Heart right ventricle (tissue), 16 donors: ENCODE data around the gene PTPRE. TPM values are rescaled to one million over a fixed set of nuclear protein-coding genes. Genes with fewer than 3 reads are reported as not detected.

Experiments used
- ATAC-seq, 8 donors: fragments of 200-7000 bp; cut with Tn5 transposase; one replicate each; pipeline ENCODE4 v1.9.1; 2020; ENCODE audit warnings: mild to moderate bottlenecking in 8 of 8, moderate library complexity in 8 of 8, moderate number of reproducible peaks in 1 of 8
- DNase-seq, 2 donors: peaks; one replicate each; pipeline ENCODE4 v3.0.0-alpha.2; 2020
- H3K27ac ChIP-seq, 10 donors: fragments of 200-600 bp; sonication (generic) in 2 of 10; one replicate each; pipeline versions ENCODE4 v1.5.0 to v1.8.0; 2020 to 2022; ENCODE audit warnings: mild to moderate bottlenecking in 3 of 10
- H3K27me3 ChIP-seq, 7 donors: fragments of 200-600 bp; one replicate each; pipeline ENCODE4 v1.8.0; 2021 to 2022; ENCODE audit warnings: mild to moderate bottlenecking in 2 of 7
- H3K36me3 ChIP-seq, 9 donors: fragments of 200-600 bp; sonication (generic) in 1 of 9; one replicate each; pipeline versions ENCODE4 v1.5.0 to v1.8.0; 2020 to 2022; ENCODE audit warnings: mild to moderate bottlenecking in 2 of 9
- H3K4me1 ChIP-seq, 9 donors: fragments of 200-600 bp; sonication (generic) in 1 of 9; one replicate each; pipeline versions ENCODE4 v1.5.0 to v1.8.0; 2020 to 2022; ENCODE audit warnings: mild to moderate bottlenecking in 4 of 9
- H3K4me3 ChIP-seq, 10 donors: fragments of 200-600 bp; sonication (generic) in 2 of 10; one replicate each; pipeline versions ENCODE4 v1.5.0 to v1.8.0; 2020 to 2022; ENCODE audit warnings: mild to moderate bottlenecking in 7 of 10, moderate library complexity in 2 of 10
- H3K9me3 ChIP-seq, 11 donors: fragments of 200-600 bp in 10 of 11; sonication (generic) in 2 of 11; one replicate each; pipeline versions ENCODE4 v1.5.0 to v1.8.0; 2013 to 2022; ENCODE audit warnings: mild to moderate bottlenecking in 2 of 11, control low read depth in 1 of 11, moderate library complexity in 1 of 11
- WGBS, 2 donors: extraction: QIAGEN DNeasy Blood & Tissue Kit; methylation state at CpG; one replicate each; pipeline ENCODE4 v1.1.7; 2013; ENCODE audit warnings: inconsistent platforms in 1 of 2; 5-methylcytosine and 5-hydroxymethylcytosine counted together
- intact Hi-C, 10 donors: fragments of 100-400 bp; cut with DNase I; formaldehyde crosslinking; loops; one replicate each; pipeline versions ENCODE4 v1.11.1 to v1.14.2; 2022
- polyA plus RNA-seq, 2 donors: library from polyadenylated mRNA; stranded (reverse); fragments of 200-250 nt; gene quantifications; one replicate each; pipeline ENCODE4 v1.2.3, GENCODE V29; 2013
- total RNA-seq, 10 donors: library from RNA; stranded (reverse); fragmentation: NEBNext Ultra II Directional in 3 of 10; extraction: Animal tissue kit (Norgen Biotek cat#: 25700) in 3 of 10; gene quantifications; one replicate each; pipeline versions ENCODE4 v1.2.1 to v1.2.4, GENCODE V29; 2021 to 2023
- TF ChIP-seq, protein P1 (sequence below), 9 donors: fragments of 200-600 bp; sonication (generic) in 2 of 9; IDR thresholded peaks; one replicate each; pipeline versions ENCODE4 v1.5.0 to v1.8.0; 2021 to 2022; ENCODE audit warnings: antibody characterized with exemption in 9 of 9, mild to moderate bottlenecking in 5 of 9, moderate library complexity in 1 of 9
- donor health status: Arrhythmogenic right ventricular cardiomyopathy.
- donor health status: ischemic (EF 13 %, LVEDD 7.1; RV severe dilation, severe dysfunction).
- donor health status: healthy with polysubstance abuse.
- donor health status: DM: no; HTN: yes; CAD: no.
- donor health status: DM: no; HTN: no; CAD: no.
- donor health status: ischemic (EF 25% LVEDD 6.9; RV normal size, moderate dysfunction).
- donor health status: ischemic (EF 25% LVEDD 5.7; RV mildly dilated, moderate dysfunction).
- donor health status: healthy.
- donor health status: DM: yes; HTN: yes; CAD: no.
- donor health status: Ischemic cardiomyopathy.
- donor health status: ischemic (EF 35%, LVEDD 5.7; RV mildly dilated, moderate dysfunction).
- donor health status: nonischemic (EF 11% LVEDD 7.7; RV severe dilation, severe dysfunction).
- donor health status: DM: yes; HTN: yes; CAD: no.
- donor health status: PGD.
- donor health status: ischemic (EF 29% LVEDD 5.4; RV normal size, mild dysfunction).
- donor health status: nonischemic (EF 23%, LVEDD 6.1; RV moderate dilation, normal function).

Gene PTPRE
- total and polyA plus RNA-seq, 12 donors: 6.1 to 42.8 (median 22.1) TPM

DNA sequence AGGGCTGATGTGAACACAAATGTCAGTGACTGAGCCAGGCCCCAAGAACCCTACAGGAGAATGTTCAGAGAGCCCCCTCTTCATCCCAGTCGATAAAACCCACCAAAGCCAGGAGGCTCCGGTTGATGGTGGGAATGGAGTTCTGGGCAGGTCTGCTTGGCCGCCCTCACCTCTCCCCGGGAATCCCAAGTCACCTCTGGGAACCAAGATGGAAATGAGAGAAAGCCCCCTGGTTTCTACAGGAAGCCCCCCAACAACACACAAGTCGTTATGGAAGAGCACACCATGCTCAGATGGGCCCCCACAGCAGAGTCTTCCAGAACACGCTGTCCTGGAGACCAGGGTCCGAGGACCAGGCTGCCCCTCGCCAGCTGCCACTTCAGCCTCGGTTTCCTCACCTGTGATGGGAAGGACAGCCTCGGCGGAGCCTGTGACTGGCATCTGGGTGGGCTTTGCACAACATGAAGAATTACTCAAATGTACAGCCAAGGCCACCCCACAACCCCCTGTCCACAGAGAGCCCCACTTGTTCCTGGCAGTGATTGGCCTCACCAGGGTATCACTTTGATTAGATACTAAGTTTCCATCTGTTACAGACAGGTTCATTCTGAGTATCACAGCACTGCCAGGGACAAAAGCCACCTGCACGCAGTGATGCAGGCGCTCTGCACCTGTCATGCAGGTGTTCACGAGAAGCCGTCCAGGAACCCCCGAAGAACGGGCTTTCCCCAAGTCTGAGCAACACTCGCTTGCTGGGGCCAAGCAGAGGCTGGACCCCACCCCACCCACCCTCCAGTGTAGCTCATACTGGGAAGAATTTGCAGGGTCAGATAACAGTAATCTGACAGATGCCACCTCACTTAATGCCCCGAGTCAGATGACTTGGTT lies 161.7 kb downstream of the PTPRE start:
- Histone ChIP-seq H3K4me1 (peaks cover 0 to 34% (median 19%) of the 10 kb centered on the region in 9 donors), H3K36me3 (peaks cover 0 to 99% (median 26%) of the 10 kb centered on the region in 9 donors), H3K27me3 (no peaks in the 10 kb centered on the region), H3K4me3 (no peak overlapping the region), H3K27ac (peak overlapping the region in 1 of 10 donors; percentile 31), H3K9me3 (no peaks in the 10 kb centered on the region)
- 90 to 91% methylated on average over 19 of the region's 19 CpGs for WGBS, 2 donors
- TF ChIP-seq, protein P1, sequence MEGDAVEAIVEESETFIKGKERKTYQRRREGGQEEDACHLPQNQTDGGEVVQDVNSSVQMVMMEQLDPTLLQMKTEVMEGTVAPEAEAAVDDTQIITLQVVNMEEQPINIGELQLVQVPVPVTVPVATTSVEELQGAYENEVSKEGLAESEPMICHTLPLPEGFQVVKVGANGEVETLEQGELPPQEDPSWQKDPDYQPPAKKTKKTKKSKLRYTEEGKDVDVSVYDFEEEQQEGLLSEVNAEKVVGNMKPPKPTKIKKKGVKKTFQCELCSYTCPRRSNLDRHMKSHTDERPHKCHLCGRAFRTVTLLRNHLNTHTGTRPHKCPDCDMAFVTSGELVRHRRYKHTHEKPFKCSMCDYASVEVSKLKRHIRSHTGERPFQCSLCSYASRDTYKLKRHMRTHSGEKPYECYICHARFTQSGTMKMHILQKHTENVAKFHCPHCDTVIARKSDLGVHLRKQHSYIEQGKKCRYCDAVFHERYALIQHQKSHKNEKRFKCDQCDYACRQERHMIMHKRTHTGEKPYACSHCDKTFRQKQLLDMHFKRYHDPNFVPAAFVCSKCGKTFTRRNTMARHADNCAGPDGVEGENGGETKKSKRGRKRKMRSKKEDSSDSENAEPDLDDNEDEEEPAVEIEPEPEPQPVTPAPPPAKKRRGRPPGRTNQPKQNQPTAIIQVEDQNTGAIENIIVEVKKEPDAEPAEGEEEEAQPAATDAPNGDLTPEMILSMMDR (IDR thresholded peaks at IDR 0.05): no peak
- DNase-seq: no peak
- ATAC-seq: no peak
- intact Hi-C loops: loop anchor here (1.0 to 10.0 kb wide), 15 partner anchors 32 to 354 kb away; partner anchors contain the start of gene PTPRE (in 8 of the 10)

DNA sequence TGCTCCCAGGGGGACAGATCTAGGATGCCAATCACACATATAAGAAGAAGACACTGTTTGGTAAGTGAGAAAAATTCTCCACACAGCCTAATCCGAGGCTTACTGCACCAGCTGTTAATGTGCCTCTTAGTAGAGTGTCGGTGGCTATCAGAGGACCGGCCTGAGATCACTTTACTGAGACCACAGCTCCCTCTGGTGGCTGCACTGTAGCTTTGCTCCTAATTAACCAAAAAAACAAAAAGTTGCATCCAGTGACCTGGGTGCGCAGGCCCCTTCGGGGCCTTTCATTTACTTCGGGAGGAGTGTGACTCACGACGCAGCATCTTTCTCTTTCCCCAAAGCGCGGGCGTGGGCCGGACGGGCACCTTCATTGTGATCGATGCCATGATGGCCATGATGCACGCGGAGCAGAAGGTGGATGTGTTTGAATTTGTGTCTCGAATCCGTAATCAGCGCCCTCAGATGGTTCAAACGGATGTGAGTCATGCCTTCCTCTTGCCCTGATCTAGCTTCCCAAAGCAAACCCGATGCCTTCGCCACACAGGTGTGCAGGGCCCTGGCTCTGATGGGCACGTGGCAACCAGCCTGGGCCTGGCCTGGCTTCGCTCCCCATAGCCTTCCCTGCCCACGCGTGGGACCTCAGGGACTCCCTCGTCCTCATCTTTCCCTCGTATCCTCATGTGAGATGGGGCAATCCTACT lies 162.6 kb downstream of the PTPRE start:
- TF ChIP-seq, protein P1 (IDR thresholded peaks at IDR 0.05): peak; percentile 74 to 90 (median 88)
- ATAC-seq (peak; percentile 34 to 77 (median 64)), DNase-seq (peak; percentile 73 to 78)
- no peak overlapping the region for H3K4me3 ChIP-seq
- H3K27me3 ChIP-seq: no peaks in the 10 kb centered on the region
- H3K9me3 ChIP-seq: no peaks in the 10 kb centered on the region
- WGBS, 2 donors: 38 to 41% methylated on average over 28 of the region's 28 CpGs
- peaks cover 0 to 25% (median 11%) of the 10 kb centered on the region in 9 donors for H3K4me1 ChIP-seq
- intact Hi-C loops: loop anchor here (1.0 to 10.0 kb wide), 14 partner anchors 33 to 355 kb away; partner anchors contain the start of gene PTPRE (in 8 of the 10)
- H3K36me3 ChIP-seq: peaks cover 0 to 99% (median 32%) of the 10 kb centered on the region in 9 donors
- H3K27ac ChIP-seq: no peak overlapping the region

DNA sequence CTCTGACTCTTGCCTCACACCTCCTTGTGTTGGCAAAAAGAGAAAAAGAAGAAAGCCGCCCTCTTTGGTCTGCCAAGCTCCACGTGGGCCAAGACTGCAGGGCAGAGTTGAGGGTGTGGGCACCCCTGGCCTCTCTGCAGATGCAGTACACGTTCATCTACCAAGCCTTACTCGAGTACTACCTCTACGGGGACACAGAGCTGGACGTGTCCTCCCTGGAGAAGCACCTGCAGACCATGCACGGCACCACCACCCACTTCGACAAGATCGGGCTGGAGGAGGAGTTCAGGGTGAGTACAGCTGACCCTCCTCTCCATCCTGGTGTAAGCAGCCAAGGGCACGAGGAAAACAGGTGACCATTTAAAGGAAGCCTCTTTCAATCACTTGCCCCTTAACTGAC lies 163.3 kb downstream of the PTPRE start:
- no peaks in the 10 kb centered on the region for H3K9me3 ChIP-seq
- 92% methylated on average over 10 of the region's 10 CpGs for WGBS, 2 donors
- H3K27ac ChIP-seq: no peak overlapping the region
- no peak overlapping the region for H3K4me3 ChIP-seq
- intact Hi-C loops: loop anchor here in 1 of 10 donors (5.0 kb wide), 1 partner anchor 353 kb away; no protein-coding TSS in a partner anchor
- H3K27me3 ChIP-seq: no peaks in the 10 kb centered on the region
- TF ChIP-seq, protein P1 (IDR thresholded peaks at IDR 0.05): no peak
- peaks cover 0 to 18% (median 8%) of the 10 kb centered on the region in 9 donors for H3K4me1 ChIP-seq
- peaks cover 0 to 100% (median 38%) of the 10 kb centered on the region in 9 donors for H3K36me3 ChIP-seq
- ATAC-seq: no peak
- DNase-seq: no peak
